Measurements from ENCODE around the gene OVCA2. TPM values are rescaled to one million over a fixed set of nuclear protein-coding genes. Genes with fewer than 3 reads are reported as not detected.

OVCA2 gene
- total and polyA plus RNA-seq, 2 donors (not counting 3 experiments of a cell fraction or from before 2014, with no cell fraction given), result 41.3 to 84.2 TPM

DNA sequence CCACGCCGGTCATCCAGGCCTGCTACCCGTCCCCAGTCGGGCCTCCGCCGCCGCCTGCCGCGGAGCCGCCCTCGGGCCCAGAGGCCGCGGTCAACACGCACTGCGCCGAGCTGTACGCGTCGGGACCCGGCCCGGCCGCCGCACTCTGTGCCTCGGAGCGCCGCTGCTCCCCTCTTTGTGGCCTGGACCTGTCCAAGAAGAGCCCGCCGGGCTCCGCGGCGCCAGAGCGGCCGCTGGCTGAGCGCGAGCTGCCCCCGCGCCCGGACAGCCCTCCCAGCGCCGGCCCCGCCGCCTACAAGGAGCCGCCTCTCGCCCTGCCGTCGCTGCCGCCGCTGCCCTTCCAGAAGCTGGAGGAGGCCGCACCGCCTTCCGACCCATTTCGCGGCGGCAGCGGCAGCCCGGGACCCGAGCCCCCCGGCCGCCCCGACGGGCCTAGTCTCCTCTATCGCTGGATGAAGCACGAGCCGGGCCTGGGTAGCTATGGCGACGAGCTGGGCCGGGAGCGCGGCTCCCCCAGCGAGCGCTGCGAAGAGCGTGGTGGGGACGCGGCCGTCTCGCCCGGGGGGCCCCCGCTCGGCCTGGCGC is 15.4 kb downstream of the OVCA2 start:
- no peak for FAIRE-seq
- TF ChIP-seq EZH2 (IDR thresholded peaks at IDR 0.05; ENCODE audit: borderline replicate concordance, low read depth, low read length, severe bottlenecking) (no peak), POLR2AphosphoS5 (IDR thresholded peaks at IDR 0.05; ENCODE audit: insufficient read depth, low read depth, low read length) (no peak), MAX (IDR thresholded peaks at IDR 0.05; ENCODE audit: insufficient read depth, insufficient read length) (no peak), GATA2 (IDR thresholded peaks at IDR 0.05; ENCODE audit: insufficient read depth, insufficient read length, low read depth, low read length) (no peak), JUN (IDR thresholded peaks at IDR 0.05; ENCODE audit: borderline replicate concordance, insufficient read depth, insufficient read length, low read depth) (no peak), MYC (IDR thresholded peaks at IDR 0.05; ENCODE audit: low read depth, low read length) (no peak), FOS (IDR thresholded peaks at IDR 0.05; ENCODE audit: borderline replicate concordance, insufficient read depth, low read length) (no peak), POLR2A (IDR thresholded peaks at IDR 0.05; ENCODE audit: low read depth, low read length) (no peak)
- TF ChIP-seq, protein P1, sequence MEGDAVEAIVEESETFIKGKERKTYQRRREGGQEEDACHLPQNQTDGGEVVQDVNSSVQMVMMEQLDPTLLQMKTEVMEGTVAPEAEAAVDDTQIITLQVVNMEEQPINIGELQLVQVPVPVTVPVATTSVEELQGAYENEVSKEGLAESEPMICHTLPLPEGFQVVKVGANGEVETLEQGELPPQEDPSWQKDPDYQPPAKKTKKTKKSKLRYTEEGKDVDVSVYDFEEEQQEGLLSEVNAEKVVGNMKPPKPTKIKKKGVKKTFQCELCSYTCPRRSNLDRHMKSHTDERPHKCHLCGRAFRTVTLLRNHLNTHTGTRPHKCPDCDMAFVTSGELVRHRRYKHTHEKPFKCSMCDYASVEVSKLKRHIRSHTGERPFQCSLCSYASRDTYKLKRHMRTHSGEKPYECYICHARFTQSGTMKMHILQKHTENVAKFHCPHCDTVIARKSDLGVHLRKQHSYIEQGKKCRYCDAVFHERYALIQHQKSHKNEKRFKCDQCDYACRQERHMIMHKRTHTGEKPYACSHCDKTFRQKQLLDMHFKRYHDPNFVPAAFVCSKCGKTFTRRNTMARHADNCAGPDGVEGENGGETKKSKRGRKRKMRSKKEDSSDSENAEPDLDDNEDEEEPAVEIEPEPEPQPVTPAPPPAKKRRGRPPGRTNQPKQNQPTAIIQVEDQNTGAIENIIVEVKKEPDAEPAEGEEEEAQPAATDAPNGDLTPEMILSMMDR (IDR thresholded peaks at IDR 0.05; ENCODE audit: extremely low read depth in 1 of 2, insufficient read depth in 1 of 2, low read depth in 1 of 2, low read length in 2 of 2), result no peak
- H3K9ac ChIP-seq (replicated peaks; ENCODE audit: extremely low read depth, insufficient read depth, low read length), result no peak overlapping the region
- H3K4me2 ChIP-seq (ENCODE audit: insufficient read depth, low read length), result no peak overlapping the region
- CTCF ChIA-PET, result interaction anchor here (2.2 to 17.2 kb wide), 3 partner anchors 33 to 188 kb away, joined by 7 to 455 read pairs (median 10); no protein-coding TSS in a partner anchor
- POLR2A ChIA-PET, result interaction anchor here (1.4 kb wide), 1 partner anchor 11 kb away, joined by 3 read pairs; no protein-coding TSS in a partner anchor
- H3K9me1 ChIP-seq (replicated peaks; ENCODE audit: control insufficient read depth, extremely low read depth, insufficient read depth, low read length), result no peaks in the 10 kb centered on the region
- BruUV-seq (replicated peaks), result no TSS peak
- H3K27me3 ChIP-seq (ENCODE audit: control insufficient read depth in 2 of 2, insufficient read depth in 2 of 2, low read length in 2 of 2), result peaks cover 0 to 2% of the 10 kb centered on the region in 2 experiments
- no peak overlapping the region for H3K4me3 ChIP-seq (replicated peaks in 1 of 3; ENCODE audit: insufficient read depth in 1 of 3, low read depth in 1 of 3, low read length in 3 of 3)
- no peak overlapping the region for H2AFZ ChIP-seq (ENCODE audit: low read depth, low read length)
- H3K36me3 ChIP-seq (ENCODE audit: control insufficient read depth in 2 of 2, extremely low read depth in 1 of 2, insufficient read depth in 2 of 2, low read length in 2 of 2), result peaks cover 3 to 10% of the 10 kb centered on the region in 2 experiments
- peaks cover 19% of the 10 kb centered on the region for H3K4me1 ChIP-seq (ENCODE audit: control insufficient read depth, extremely low read depth, insufficient read depth, low read length)
- no peak for DNase-seq (ENCODE audit: low read depth, low spot score)
- peaks cover 24% of the 10 kb centered on the region for H3K79me2 ChIP-seq (ENCODE audit: control insufficient read depth, insufficient read depth, low read length)
- no peak overlapping the region for H3K27ac ChIP-seq (ENCODE audit: insufficient read depth, low read depth, low read length)
- H4K20me1 ChIP-seq (replicated peaks; ENCODE audit: control insufficient read depth, extremely low read depth, insufficient read depth, low read length), result no peaks in the 10 kb centered on the region
- dilution Hi-C loops (cut with MboI; ENCODE audit: extremely low pct_ligation_motif_present, low sequenced_read_pairs) (no loop called here), intact Hi-C loops (cut with micrococcal nuclease) (no loop called here)
- H3K9me3 ChIP-seq (replicated peaks; ENCODE audit: control insufficient read depth, insufficient read depth, low read length), result no peaks in the 10 kb centered on the region

All from endothelial cell of umbilical vein (primary cell).